ENCODE results near the gene LINGO1. TPM values are rescaled to one million over a fixed set of nuclear protein-coding genes. Genes with fewer than 3 reads are reported as not detected.

The LINGO1 gene
- total and polyA plus RNA-seq, 2 donors (not counting 3 experiments of a cell fraction or from before 2014, with no cell fraction given) = 0.15 to 0.33 TPM

GRCh38 chr15:77612958-77613601, 19.6 kb downstream of the LINGO1 start:
- POLR2A ChIA-PET = no interaction called here
- Histone ChIP-seq H4K20me1 (replicated peaks; ENCODE audit: control insufficient read depth, extremely low read depth, insufficient read depth, low read length) (no peaks in the 10 kb centered on the region), H3K4me2 (ENCODE audit: insufficient read depth, low read length) (no peak overlapping the region), H3K4me3 (replicated peaks in 1 of 3; ENCODE audit: insufficient read depth in 1 of 3, low read depth in 1 of 3, low read length in 3 of 3) (no peak overlapping the region), H3K79me2 (ENCODE audit: control insufficient read depth, insufficient read depth, low read length) (no peaks in the 10 kb centered on the region), H3K27ac (ENCODE audit: insufficient read depth, low read depth, low read length) (no peak overlapping the region), H3K27me3 (ENCODE audit: control insufficient read depth in 2 of 2, insufficient read depth in 2 of 2, low read length in 2 of 2) (no peaks in the 10 kb centered on the region), H2AFZ (ENCODE audit: low read depth, low read length) (no peak overlapping the region), H3K9me1 (replicated peaks; ENCODE audit: control insufficient read depth, extremely low read depth, insufficient read depth, low read length) (no peaks in the 10 kb centered on the region), H3K9me3 (replicated peaks; ENCODE audit: control insufficient read depth, insufficient read depth, low read length) (no peaks in the 10 kb centered on the region), H3K36me3 (ENCODE audit: control insufficient read depth in 2 of 2, extremely low read depth in 1 of 2, insufficient read depth in 2 of 2, low read length in 2 of 2) (no peaks in the 10 kb centered on the region), H3K4me1 (ENCODE audit: control insufficient read depth, extremely low read depth, insufficient read depth, low read length) (no peaks in the 10 kb centered on the region), H3K9ac (replicated peaks; ENCODE audit: extremely low read depth, insufficient read depth, low read length) (no peak overlapping the region)
- no TSS peak for BruUV-seq (replicated peaks)
- FAIRE-seq (no peak), DNase-seq (ENCODE audit: low read depth, low spot score) (no peak)
- CTCF ChIA-PET = interaction anchor here (3.0 kb wide), 1 partner anchor 20 kb away, joined by 16 read pairs; the partner anchor contains the start of gene LINGO1
- dilution Hi-C loops (cut with MboI; ENCODE audit: extremely low pct_ligation_motif_present, low sequenced_read_pairs) = no loop called here
- intact Hi-C loops (cut with micrococcal nuclease) = no loop called here
- TF ChIP-seq MYC (IDR thresholded peaks at IDR 0.05; ENCODE audit: low read depth, low read length) (no peak), EZH2 (IDR thresholded peaks at IDR 0.05; ENCODE audit: borderline replicate concordance, low read depth, low read length, severe bottlenecking) (no peak), GATA2 (IDR thresholded peaks at IDR 0.05; ENCODE audit: insufficient read depth, insufficient read length, low read depth, low read length) (no peak), JUN (IDR thresholded peaks at IDR 0.05; ENCODE audit: borderline replicate concordance, insufficient read depth, insufficient read length, low read depth) (no peak), POLR2AphosphoS5 (IDR thresholded peaks at IDR 0.05; ENCODE audit: insufficient read depth, low read depth, low read length) (no peak), FOS (IDR thresholded peaks at IDR 0.05; ENCODE audit: borderline replicate concordance, insufficient read depth, low read length) (no peak), MAX (IDR thresholded peaks at IDR 0.05; ENCODE audit: insufficient read depth, insufficient read length) (no peak), CTCF (IDR thresholded peaks at IDR 0.05; ENCODE audit: extremely low read depth in 1 of 2, insufficient read depth in 1 of 2, low read depth in 1 of 2, low read length in 2 of 2) (no peak), POLR2A (IDR thresholded peaks at IDR 0.05; ENCODE audit: low read depth, low read length) (no peak)

Data from endothelial cell of umbilical vein (primary cell).